ENCODE measurements around the gene PSME1.
A peak's percentile ranks its signal among the peaks of the same experiment; 100 is the strongest.

The PSME1 gene

DNA sequence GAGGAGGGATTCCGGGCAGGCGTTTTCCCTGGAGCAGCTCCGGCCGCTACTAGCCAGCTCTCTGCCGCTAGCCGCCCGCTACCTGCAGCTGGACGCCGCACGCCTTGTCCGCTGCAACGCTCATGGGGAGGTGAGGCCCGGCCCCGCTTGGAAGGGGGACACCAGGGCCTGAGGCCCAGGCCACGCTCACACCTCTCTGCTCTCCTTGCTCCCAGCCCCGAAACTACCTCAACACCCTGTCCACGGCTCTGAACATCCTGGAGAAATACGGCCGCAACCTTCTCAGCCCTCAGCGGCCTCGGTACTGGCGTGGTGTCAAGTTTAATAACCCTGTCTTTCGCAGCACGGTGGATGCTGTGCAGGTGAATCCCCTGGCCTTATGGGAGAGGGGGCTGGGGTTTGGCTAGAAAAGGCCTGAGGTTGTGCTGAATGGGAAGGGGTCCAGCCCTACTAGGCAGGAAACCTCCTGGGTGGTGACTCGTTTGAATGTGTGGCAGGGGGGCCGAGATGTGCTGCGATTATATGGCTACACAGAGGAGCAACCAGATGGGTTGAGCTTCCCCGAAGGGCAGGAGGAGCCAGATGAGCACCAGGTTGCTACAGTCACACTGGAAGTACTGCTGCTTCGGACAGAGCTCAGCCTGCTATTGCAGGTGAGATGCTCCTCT lies 11.9 kb downstream of the PSME1 start:
- no peak for DNase-seq (ENCODE audit: low spot score)

DNA sequence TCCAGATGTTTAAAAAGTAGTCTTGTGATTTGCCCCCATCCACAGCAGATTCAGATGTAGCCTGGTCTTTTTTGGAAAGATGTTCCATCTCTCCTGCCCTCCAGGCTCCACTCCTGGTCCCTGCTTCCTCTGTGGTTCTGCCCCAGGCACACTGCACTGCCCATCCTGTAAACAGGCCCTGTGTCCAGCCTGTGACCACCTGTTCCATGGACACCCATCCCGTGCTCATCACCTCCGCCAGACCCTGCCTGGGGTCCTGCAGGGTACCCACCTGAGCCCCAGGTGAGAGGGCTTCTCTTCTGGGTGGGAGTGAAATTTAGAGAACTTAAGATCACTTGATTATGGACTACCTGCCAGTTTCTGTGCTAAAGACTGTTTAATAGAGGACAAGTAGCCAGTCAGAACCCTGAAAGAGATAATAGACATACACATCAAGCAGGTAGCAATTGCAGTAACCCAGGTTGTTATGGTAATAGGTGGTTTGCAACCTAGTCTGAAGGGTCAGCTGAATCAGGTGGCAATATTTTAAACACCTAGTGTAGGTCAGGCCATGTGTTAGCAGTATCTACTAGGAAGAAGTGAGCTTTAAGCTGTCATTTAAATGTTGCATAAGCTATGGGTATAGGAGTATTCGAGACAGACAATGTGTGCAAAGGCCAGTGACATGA lies 13.4 kb downstream of the PSME1 start:
- no peak for DNase-seq (ENCODE audit: low spot score)

DNA sequence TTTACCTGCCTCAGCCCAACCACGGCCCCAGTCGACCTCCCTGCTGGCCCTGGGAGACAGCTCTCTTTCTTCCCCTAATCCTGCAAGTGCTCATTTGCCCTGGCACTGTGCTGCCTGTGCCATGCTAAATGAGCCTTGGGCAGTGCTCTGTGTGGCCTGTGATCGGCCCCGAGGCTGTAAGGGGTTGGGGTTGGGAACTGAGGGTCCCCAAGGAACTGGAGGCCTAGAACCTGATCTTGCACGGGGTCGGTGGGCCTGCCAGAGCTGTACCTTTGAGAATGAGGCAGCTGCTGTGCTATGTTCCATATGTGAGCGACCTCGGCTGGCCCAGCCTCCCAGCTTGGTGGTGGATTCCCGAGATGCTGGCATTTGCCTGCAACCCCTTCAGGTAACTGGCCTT lies 14.1 kb downstream of the PSME1 start:
- no peak for DNase-seq (ENCODE audit: low spot score)

DNA sequence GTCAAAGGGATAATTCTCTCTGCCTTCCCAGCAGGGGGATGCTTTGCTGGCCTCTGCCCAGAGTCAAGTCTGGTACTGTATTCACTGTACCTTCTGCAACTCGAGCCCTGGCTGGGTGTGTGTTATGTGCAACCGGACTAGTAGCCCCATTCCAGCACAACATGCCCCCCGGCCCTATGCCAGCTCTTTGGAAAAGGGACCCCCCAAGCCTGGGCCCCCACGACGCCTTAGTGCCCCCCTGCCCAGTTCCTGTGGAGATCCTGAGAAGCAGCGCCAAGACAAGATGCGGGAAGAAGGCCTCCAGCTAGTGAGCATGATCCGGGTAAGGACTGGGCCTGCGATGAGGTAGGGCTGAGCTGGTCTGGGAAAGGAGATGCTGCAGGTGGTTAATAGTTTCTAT lies 14.6 kb downstream of the PSME1 start:
- DNase-seq (ENCODE audit: low spot score): no peak

DNA sequence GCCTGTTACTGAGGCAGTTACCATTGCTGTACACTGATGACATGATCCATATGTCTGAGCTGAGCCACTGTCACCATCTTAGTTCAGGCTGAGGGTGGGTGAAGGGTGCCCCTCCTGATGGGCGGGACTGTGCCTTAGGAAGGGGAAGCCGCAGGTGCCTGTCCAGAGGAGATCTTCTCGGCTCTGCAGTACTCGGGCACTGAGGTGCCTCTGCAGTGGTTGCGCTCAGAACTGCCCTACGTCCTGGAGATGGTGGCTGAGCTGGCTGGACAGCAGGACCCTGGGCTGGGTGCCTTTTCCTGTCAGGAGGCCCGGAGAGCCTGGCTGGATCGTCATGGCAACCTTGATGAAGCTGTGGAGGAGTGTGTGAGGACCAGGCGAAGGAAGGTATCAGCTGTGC lies 15.0 kb downstream of the PSME1 start:
- DNase-seq (ENCODE audit: low spot score): no peak

DNA sequence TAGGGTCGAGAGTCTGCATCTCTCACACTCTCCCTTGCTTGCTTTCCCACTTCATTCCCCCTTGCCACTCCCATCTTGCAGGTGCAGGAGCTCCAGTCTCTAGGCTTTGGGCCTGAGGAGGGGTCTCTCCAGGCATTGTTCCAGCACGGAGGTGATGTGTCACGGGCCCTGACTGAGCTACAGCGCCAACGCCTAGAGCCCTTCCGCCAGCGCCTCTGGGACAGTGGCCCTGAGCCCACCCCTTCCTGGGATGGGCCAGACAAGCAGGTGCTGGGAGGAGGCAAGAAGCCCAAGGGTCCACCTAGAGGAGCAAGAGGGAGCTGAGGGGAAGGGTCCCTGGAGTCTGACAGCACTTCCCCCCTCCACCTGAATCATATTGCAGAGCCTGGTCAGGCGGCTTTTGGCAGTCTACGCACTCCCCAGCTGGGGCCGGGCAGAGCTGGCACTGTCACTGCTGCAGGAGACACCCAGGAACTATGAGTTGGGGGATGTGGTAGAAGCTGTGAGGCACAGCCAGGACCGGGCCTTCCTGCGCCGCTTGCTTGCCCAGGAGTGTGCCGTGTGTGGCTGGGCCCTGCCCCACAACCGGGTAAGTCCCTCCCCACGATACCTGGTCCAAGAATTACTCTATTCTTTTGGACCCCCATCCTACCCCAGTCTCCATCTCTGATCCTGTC lies 15.5 kb downstream of the PSME1 start:
- no peak for DNase-seq (ENCODE audit: low spot score)

DNA sequence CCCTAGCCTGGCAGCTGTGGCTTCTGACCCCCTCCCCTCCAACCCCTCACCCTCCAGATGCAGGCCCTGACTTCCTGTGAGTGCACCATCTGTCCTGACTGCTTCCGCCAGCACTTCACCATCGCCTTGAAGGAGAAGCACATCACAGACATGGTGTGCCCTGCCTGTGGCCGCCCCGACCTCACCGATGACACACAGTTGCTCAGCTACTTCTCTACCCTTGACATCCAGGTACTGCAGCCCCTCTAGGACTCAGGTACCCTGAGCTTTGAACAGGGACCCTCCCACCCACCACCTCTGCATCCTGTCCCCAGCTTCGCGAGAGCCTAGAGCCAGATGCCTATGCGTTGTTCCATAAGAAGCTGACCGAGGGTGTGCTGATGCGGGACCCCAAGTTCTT lies 19.1 kb downstream of the PSME1 start:
- DNase-seq (ENCODE audit: low spot score): no peak

DNA sequence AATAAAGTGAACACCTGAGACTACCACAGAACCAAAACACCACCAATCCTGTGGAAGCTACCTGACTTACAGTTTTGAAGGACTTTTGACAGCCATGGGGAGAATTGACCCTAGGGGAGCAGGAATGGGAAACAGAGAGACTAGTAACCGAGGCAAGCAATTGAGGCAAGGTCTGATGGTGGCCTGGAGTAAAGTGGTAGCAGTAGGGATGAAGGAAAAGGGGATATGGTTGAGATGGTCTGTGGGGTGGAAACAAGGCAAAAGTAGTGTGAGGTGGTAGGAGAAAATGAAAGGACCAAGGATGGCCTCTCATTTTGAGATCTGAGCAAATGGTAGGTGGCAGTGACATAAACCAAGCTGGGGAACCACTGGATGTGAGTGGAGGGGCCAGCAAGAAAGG lies 20.8 kb downstream of the PSME1 start:
- DNase-seq (ENCODE audit: low spot score): no peak

DNA sequence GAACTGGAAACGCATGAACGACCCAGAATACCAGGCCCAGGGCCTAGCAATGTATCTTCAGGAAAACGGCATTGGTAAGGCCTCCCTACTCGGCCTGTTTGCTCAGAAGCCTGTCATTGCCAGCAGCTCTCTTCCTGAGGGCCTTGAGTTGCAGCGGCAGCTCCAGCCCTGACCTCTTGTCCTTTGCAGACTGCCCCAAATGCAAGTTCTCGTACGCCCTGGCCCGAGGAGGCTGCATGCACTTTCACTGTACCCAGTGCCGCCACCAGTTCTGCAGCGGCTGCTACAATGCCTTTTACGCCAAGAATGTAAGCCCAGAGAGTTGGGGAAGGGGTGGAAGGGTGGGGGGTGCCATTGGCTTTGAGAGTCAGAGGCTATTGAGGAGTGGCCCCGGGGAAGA lies 21.3 kb downstream of the PSME1 start:
- no peak for DNase-seq (ENCODE audit: low spot score)

DNA sequence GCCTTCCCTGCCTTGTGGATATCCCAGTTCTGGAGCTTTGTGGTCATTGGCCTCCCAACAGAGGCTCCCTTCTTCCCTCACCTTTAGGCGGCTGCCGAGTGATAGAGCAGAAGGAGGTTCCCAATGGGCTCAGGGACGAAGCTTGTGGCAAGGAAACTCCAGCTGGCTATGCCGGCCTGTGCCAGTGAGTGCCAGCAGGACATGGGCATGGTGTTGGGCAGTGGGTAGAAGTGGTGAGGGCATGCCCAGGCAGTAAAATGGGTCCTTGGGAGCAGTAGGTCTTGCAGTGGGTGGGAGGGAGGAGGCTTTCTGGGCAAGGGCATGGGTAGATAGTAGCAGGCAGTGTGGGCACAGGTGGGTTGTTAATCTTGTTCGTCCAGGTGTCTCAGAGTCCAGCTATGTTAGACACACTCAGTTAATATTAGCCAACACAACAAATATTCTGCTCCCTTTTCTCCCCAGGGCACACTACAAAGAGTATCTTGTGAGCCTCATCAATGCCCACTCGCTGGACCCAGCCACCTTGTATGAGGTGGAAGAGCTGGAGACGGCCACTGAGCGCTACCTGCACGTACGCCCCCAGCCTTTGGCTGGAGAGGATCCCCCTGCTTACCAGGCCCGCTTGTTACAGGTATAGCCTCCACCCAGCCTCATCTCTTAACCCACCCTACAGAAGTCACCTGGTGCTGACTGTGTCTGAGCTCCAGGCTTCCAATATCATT lies 23.9 kb downstream of the PSME1 start:
- DNase-seq (ENCODE audit: low spot score): no peak

DNA sequence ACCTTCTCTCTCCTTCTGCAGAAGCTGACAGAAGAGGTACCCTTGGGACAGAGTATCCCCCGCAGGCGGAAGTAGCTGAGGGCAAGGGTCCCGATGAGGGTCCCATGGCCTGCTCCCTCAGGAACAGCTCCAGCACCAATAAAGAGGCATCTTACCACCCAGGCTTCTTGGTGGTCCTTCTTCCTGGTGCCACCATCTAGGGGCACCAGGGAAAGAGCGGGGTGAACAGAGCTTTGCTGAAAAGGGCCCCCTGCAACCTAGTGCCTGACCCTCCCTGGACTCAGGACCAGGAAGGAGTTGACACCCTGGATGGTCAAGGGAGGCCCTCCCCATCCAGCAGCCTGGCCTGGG lies 24.5 kb downstream of the PSME1 start:
- no peak for DNase-seq (ENCODE audit: low spot score)

DNA sequence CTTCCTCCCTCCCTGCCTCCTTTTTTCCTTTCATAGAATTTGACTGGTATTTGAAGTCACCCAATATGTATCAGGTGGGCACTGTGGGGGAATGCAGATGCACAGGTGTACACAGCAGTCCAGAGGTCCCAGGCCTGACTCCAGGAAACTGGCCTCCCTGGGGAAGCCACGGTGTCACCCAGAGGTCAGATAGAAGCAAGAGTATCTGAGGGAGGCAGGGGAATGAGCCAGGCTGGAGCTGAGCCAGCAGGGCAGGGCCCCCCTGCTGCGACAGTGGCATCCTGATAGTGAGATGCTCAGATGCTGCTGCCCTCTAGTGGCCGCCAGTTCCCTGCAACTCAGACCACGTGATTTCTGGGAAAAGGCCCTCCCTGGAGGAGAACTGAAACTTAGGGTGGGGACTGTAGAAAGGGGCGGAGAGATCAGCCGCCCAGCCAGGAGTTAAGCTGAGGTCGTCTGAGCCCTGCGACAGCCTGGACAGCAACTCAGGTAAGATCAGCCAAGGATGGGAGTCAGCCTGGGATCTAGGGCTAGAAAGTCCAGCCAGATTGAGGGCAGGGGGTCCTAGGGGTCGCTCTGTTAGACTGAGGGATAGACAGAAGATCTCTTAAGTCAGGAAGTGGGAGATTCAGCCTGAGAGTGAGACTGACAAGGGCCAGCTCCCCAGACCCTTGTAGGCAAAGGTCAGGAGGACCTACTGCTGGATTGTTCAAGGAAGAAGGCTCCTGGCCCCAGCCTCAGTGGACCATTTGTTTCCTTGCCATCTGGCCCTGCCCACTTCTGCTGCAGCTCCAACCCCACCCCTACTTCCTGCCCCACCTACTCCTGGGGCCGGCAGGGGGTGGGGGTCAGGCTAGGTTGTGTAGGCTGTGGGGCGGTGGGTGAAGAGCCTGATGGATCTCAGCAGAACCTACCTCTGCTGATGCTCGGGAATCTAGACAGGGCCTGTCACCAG lies 25.1 kb downstream of the PSME1 start, which contains the start of gene IRF9:
IRF9 (plus strand) TSS at position 416 of the 955 bp plus-strand sequence. CDS start 880 bp downstream, outside the sequence.
- peak; percentile 98 for DNase-seq (ENCODE audit: low spot score)

DNA sequence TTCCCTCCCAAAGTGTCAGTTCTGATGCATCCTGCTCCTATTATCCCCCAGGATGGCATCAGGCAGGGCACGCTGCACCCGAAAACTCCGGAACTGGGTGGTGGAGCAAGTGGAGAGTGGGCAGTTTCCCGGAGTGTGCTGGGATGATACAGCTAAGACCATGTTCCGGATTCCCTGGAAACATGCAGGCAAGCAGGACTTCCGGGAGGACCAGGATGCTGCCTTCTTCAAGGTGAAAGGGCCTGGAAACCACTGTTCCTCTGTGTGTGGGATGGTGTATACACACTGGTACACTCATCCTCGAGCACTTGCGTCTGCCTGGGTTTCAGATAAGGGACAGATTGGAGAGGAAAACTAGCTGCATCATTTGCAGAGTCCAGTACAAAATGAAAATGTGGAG lies 26.1 kb downstream of the PSME1 start:
- DNase-seq (ENCODE audit: low spot score): no peak

DNA sequence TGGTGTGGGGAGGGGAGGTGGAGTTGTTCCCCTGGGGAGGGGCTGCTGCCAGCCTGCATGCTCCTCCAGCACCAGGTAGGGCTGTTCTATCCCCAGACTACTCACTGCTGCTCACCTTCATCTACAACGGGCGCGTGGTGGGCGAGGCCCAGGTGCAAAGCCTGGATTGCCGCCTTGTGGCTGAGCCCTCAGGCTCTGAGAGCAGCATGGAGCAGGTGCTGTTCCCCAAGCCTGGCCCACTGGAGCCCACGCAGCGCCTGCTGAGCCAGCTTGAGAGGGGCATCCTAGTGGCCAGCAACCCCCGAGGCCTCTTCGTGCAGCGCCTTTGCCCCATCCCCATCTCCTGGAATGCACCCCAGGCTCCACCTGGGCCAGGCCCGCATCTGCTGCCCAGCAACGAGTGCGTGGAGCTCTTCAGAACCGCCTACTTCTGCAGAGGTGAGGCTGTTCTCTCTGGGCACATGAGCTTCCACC lies 28.6 kb downstream of the PSME1 start:
- DNase-seq (ENCODE audit: low spot score): no peak

DNA sequence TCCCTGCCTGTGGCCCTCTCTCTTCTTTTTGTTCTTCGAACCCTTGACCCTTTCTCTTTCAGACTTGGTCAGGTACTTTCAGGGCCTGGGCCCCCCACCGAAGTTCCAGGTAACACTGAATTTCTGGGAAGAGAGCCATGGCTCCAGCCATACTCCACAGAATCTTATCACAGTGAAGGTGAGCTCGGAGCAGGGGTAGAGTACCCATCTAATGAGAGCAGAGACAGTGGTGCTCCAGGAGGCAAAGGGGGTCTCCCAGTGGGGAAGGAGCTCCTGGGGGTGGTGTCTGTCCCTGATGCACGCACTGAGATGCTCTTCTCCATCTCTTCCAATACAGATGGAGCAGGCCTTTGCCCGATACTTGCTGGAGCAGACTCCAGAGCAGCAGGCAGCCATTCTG lies 29.8 kb downstream of the PSME1 start:
- DNase-seq (ENCODE audit: low spot score): no peak

DNA sequence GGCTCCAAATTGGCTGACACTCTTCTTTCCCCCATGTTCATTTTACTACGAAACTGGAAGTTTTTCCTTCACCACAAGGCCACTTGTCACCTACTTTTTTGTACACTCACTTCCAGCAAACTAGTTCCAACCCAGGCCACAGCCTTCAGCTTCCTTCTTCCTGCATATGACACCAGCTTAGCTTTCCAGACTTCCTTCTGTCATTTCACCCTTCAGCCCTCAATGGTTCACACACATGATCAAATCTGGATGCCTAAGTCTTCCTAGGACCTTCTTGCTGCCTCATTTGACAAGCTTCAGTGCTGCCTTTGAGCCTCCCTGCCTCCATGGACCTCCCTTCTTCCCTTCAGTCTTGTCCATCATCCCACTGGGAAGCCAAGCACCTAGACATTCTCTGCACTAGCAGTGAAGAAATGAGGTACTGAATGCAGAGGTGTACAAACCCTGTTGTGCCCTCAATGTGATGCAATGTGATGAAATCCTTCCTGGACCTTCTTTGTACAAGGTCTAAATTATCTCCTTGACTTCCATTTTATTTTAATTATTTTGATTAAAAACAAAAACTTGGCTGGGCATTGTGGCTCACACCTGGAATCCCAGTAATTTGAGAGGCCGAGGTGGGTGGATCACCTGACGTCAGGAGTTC lies 31.6 kb downstream of the PSME1 start:
- no peak for DNase-seq (ENCODE audit: low spot score)

DNA sequence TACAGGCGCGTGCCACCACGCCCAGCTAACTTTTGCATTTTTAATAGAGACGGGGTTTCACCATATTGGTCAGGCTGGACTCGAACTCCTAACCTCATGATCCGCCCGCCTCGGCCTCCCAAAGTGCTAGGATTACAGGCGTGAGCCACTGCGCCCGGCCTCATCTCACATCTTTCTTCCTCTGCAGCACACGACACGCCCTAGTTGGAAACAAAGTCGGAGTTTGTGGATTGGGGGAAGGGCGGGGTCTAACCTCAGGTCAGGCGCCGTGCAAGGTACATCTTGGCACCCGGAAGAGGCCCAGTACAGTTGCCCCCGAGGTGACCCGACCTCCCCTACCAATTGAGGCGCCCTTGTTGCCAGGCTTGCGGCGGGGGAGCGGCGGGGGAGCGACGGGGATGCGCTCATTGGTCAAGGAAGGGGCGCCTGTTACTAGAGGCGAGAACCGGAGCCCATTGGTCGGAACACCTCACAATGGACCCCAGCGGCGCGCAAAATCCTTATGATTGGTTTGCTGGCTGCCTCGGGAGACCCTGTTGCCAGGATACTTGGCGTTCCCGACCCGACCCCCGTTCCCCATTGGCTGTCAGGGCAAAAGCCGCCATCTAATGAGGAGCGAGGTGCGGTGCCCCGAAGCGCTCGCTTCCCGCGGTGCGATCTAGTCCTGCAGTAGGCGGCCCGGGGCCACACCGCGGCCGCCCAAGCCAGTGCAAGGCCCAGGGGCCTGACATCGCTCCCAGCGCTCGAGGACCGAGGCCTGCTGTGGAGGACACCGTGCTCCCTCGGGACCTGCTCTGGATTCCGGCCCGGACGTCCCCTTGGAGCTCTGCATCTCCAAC lies 35.6 kb downstream of the PSME1 start, which contains the start of gene REC8:
REC8 (plus strand) TSS at position 659 of the 839 bp plus-strand sequence. CDS start 473 bp downstream, outside the sequence.
- DNase-seq (ENCODE audit: low spot score): peak; percentile 98

DNA sequence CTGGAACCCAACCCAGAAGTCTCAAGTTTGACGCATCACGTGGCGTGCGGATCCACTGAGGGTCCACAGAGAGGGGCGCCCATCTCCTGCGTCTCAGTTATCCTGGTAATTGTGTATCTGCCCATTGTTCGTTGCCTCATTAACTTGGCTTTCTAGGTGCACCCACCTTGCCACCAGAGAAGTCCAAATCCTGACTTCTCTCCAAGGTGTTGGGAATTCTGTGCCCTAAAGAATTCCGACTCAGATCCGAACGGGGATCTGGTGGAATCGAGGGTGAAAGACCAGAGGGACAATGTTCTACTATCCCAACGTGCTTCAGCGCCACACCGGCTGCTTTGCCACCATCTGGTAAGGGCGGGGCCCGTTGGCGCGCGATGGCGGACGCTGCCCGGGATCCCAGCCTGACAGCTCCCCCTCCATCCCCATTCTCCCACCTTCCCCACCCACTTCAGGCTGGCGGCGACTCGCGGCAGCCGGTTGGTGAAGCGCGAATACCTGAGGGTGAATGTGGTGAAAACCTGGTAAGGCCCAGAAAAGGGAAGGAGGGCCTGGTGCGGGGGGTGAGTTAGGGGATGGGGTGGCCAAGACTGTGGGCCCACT lies 36.4 kb downstream of the PSME1 start:
- DNase-seq (ENCODE audit: low spot score): no peak

DNA sequence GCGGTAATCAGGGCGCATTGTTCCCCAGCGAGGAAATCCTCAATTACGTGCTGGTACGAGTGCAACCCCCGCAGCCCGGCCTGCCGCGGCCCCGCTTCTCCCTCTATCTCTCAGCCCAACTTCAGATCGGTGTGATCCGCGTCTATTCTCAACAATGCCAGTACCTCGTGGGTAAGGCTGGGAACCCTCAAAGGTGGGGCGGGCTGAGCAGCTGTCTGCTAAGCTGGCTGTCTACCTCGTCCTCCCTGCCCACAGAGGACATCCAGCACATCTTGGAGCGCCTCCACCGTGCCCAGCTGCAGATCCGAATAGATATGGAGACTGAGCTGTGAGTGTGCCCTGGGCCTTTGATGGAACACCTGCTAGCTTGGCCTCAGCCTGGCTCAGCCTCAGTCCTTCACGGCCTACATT lies 36.9 kb downstream of the PSME1 start:
- no peak for DNase-seq (ENCODE audit: low spot score)
